Measurements from ENCODE around the gene POLR3A.
"Not testable (repeated sequence)": the region's sequence is repeated elsewhere in the genome, so short reads cannot be mapped to it uniquely, and the experiment has no call there.

The POLR3A gene

GRCh38 chr10:78029269-78030226, at the start of gene POLR3A:
TSS of gene POLR3A (minus strand) at chr10:78029515. CDS start at chr10:78029407, 108 bp downstream.
- in situ Hi-C loops (cut with HindIII; ENCODE audit: low sequenced_read_pairs): loop anchor here (25.0 kb wide), 1 partner anchor 1433 kb away; no protein-coding TSS in a partner anchor

- in situ Hi-C loops (cut with HindIII; ENCODE audit: low sequenced_read_pairs): no loop called here
These were observed 49.4 kb upstream of the POLR3A start for GRCh38 chr10:78078539-78079330.

- in situ Hi-C loops (cut with HindIII; ENCODE audit: low sequenced_read_pairs): not testable (repeated sequence)
These were observed 46.5 kb upstream of the POLR3A start for GRCh38 chr10:78075806-78076205.

- in situ Hi-C loops (cut with HindIII; ENCODE audit: low sequenced_read_pairs): no loop called here
These were observed 43.2 kb upstream of the POLR3A start for GRCh38 chr10:78072504-78072903.

DNA sequence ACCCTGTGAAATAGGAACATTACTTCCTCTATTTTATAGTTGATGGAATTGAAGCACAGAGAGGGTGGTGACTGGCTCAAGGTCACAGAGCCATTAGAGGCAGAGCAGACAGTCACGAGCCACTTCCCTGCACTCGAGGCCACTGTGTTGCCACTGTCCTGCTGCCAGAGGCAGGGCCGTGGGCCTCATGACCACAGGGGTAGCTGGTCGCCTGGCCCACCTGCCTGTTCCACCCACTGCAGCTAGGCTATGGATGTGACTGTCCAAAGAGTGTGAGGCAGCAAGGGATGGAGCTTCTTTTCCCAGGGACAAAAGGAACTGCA, 42.5 kb upstream of the POLR3A start:
- in situ Hi-C loops (cut with HindIII; ENCODE audit: low sequenced_read_pairs): no loop called here

GRCh38 chr10:78071140-78071856, 42.0 kb upstream of the POLR3A start:
- in situ Hi-C loops (cut with HindIII; ENCODE audit: low sequenced_read_pairs): no loop called here

DNA sequence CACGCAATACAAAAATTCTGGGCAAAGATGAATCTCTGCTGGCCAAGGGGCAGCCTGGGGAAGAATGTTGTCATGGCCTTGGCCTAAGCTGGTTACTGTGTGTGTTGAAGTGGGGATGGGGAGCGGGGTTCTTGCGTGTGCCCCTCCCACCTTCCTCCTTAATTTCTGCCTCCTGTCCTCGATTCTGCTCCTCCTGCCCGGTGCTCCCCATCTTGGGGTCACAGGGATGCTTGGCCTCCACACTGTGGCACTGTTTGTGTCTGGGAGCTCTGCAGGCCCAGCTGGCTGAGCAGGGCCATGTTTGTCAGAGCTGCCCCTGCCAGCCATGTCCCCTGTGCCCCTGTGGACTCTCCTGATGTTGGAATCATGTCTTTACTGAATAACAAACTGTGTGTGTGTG, 41.4 kb upstream of the POLR3A start:
- in situ Hi-C loops (cut with HindIII; ENCODE audit: low sequenced_read_pairs): no loop called here

DNA sequence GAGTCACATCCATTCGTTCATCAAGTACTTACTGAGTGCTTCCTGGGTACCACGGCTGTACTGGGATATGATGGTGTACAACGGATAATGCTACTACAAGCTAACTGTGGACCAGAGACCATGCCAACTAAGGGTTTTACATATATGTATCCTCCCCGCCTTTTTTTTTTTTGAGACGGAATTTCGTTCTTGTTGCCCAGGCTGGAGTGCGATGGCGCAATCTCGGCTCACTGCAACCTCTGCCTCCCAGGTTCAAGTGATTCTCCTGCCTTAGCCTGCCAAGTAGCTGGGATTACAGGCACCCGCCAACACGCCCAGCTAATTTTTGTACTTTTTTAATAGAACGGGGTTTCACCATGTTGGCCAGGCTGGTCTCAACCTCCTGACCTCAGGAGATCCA, 40.7 kb upstream of the POLR3A start:
- in situ Hi-C loops (cut with HindIII; ENCODE audit: low sequenced_read_pairs): not testable (repeated sequence)

GRCh38 chr10:78069151-78069550, 39.8 kb upstream of the POLR3A start:
- in situ Hi-C loops (cut with HindIII; ENCODE audit: low sequenced_read_pairs): no loop called here

GRCh38 chr10:78066728-78067430, 37.6 kb upstream of the POLR3A start:
- in situ Hi-C loops (cut with HindIII; ENCODE audit: low sequenced_read_pairs): no loop called here

DNA sequence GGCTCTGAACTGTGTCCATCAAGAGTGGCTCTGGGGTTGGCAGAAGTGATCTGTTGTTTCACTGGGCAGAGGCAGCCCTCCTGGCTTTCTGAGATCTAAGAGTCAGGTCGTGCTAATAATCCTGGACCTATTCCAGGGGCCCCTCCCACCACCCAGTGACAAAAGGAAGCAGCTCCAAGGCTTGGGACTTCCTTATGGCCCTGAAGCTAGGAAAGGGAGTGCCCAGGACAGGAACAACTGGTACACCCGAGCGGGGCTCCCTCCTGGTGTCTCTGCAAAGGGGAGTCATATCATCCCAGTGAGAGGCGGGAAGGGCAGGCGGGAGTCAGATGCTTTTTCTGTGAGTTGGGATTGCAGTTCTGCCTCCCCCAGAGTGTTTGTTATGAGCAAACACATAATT, 36.7 kb upstream of the POLR3A start:
- in situ Hi-C loops (cut with HindIII; ENCODE audit: low sequenced_read_pairs): no loop called here

DNA sequence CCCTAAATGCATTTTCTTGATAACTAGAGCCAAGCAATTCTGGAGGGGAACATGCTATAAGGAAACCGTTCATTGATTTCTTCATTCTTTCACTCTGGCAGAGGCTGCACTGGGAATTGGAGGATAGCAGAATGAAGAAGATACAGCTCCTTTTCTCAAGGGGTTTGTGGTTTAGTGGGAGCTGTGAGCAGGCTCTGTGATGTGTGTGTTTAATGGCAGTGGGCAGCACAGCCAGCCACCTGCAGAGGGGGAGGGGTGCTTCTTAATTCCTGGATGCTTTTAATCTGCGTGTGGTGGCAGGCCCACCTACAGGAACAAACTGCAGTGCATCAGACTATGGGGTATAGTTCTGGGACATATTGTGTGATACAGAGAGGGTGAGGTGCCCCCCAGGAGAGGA, 36.3 kb upstream of the POLR3A start:
- in situ Hi-C loops (cut with HindIII; ENCODE audit: low sequenced_read_pairs): no loop called here

- in situ Hi-C loops (cut with HindIII; ENCODE audit: low sequenced_read_pairs): not testable (repeated sequence)
These were observed 35.6 kb upstream of the POLR3A start for GRCh38 chr10:78064919-78065318.

DNA sequence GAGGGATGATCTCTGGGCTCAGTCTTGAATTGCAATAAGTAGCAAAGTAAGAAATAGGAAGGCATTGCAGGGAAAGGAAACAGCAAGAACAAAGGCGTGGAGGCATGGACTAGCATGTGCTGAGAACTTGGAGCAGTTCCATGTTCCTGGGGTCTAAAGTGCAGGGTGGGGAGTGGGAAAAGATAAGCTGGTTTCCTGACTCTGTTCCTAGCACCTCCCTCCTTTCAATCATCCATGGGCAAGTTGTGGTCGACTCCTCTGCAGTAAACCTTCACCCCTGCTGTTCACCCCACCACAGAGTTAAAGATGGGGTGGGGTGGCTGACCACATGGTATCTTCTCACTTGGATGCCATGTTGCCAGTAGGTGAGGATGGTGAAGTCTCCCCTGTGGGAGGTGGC, 33.9 kb upstream of the POLR3A start:
- in situ Hi-C loops (cut with HindIII; ENCODE audit: low sequenced_read_pairs): no loop called here

- in situ Hi-C loops (cut with HindIII; ENCODE audit: low sequenced_read_pairs): no loop called here
These were observed 33.0 kb upstream of the POLR3A start for GRCh38 chr10:78062296-78062695.

DNA sequence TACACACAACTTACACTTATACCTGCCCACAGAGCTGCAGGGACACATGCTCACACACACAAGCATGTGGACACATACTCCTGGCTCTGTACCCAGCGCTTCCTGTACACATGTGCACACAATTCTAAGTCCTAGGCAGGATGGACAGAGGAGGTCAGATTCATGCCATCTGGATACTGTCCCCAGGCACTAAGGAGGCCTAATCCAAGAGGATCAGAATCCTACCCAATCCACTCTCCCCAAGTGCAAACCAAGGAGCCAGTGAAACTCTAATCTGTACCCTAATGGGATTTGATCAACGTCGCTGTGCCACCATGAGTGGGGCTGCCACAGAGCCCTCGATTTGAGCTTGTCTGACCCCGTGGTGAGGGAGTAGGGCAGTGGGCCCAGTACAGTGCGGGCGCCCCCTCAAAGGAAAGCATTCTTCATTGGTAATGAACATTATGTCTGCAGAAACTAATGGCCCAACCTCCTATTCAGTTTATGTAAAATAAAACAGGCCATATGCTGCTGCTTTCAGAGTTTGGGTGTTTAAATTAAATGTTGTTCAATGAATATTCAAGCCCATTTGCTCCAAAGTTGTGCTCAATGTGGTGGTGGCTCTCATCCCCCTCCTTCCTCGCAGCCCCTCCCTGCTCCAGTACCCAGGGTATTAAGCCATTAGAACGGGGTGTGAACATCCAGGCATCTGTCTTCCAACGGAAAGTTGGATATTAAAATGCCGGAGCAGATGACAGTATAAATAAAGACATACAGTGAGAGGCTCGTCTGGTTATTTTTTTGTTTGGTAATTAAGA, 30.8 kb upstream of the POLR3A start:
- in situ Hi-C loops (cut with HindIII; ENCODE audit: low sequenced_read_pairs): no loop called here

GRCh38 chr10:78058562-78058961, 29.2 kb upstream of the POLR3A start:
- in situ Hi-C loops (cut with HindIII; ENCODE audit: low sequenced_read_pairs): no loop called here

- in situ Hi-C loops (cut with HindIII; ENCODE audit: low sequenced_read_pairs): no loop called here
These were observed 24.0 kb upstream of the POLR3A start for GRCh38 chr10:78053211-78053868.

GRCh38 chr10:78049851-78050250, 20.5 kb upstream of the POLR3A start:
- in situ Hi-C loops (cut with HindIII; ENCODE audit: low sequenced_read_pairs): loop anchor here (10.0 to 25.0 kb wide), 3 partner anchors 175 to 1412 kb away; no protein-coding TSS in a partner anchor

Measured in DLD1 (cell line).